Measurements from ENCODE around the gene GOLGA1.
"Not testable (repeated sequence)": the region's sequence is repeated elsewhere in the genome, so short reads cannot be mapped to it uniquely, and the experiment has no call there.

DNA sequence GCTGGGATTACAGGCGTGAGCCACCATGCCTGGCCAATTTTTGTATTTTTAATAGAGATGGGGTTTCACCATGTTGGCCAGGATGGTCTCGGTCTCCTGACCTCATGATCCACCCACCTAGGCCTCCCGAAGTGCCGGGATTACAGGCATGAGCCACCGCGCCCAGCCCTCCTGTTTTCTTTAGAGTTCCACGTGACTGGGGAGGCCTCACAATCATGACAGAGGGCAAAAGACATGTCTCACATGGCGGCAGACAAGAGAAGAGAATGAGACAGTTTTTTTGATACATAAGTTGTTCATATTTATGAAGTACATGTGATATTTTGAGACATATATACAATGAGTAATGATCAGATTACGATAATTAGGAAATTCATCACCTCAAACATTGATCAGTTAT is 94.4 kb downstream of the GOLGA1 start:
- not testable (repeated sequence) for TF ChIP-seq POLR2A (IDR thresholded peaks at IDR 0.05; ENCODE audit: low read depth, low read length); TAF1 (IDR thresholded peaks at IDR 0.05; ENCODE audit: borderline replicate concordance, low read depth, low read length); POLR2AphosphoS5 (IDR thresholded peaks at IDR 0.05; ENCODE audit: low read depth, low read length)

All from GM12892 (cell line).